Breast epithelium (tissue), 3 donors: ENCODE data around the gene TNC.

Experiments used
- POLR2A ChIP-seq: fragments of 450-650 bp; IDR thresholded peaks from one replicate; pipeline ENCODE4 v1.6.1; 2016; ENCODE audit warnings: antibody characterized with exemption, mild to moderate bottlenecking, moderate library complexity
- TF ChIP-seq, protein P1 (sequence below), 3 donors: fragments of 450-650 bp; IDR thresholded peaks; one replicate each; pipeline ENCODE4 v1.5.1; 2016 to 2017; ENCODE audit warnings: antibody characterized with exemption in 3 of 3, mild to moderate bottlenecking in 3 of 3, moderate library complexity in 3 of 3

GRCh38 chr9:115161446-115161845, 43.5 kb upstream of the TNC start:
- TF ChIP-seq, protein P1, sequence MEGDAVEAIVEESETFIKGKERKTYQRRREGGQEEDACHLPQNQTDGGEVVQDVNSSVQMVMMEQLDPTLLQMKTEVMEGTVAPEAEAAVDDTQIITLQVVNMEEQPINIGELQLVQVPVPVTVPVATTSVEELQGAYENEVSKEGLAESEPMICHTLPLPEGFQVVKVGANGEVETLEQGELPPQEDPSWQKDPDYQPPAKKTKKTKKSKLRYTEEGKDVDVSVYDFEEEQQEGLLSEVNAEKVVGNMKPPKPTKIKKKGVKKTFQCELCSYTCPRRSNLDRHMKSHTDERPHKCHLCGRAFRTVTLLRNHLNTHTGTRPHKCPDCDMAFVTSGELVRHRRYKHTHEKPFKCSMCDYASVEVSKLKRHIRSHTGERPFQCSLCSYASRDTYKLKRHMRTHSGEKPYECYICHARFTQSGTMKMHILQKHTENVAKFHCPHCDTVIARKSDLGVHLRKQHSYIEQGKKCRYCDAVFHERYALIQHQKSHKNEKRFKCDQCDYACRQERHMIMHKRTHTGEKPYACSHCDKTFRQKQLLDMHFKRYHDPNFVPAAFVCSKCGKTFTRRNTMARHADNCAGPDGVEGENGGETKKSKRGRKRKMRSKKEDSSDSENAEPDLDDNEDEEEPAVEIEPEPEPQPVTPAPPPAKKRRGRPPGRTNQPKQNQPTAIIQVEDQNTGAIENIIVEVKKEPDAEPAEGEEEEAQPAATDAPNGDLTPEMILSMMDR (IDR thresholded peaks at IDR 0.05), result no peak
- TF ChIP-seq POLR2A, result no peak
